CD4-positive, alpha-beta T cell treated with Interleukin-15 for 1 hour (primary cell): ENCODE results near the gene SAMD14.

ENCODE experiments used
- DNase-seq: peaks from one replicate; pipeline ENCODE4 v3.0.0-alpha.2; 2020

The SAMD14 gene

DNA sequence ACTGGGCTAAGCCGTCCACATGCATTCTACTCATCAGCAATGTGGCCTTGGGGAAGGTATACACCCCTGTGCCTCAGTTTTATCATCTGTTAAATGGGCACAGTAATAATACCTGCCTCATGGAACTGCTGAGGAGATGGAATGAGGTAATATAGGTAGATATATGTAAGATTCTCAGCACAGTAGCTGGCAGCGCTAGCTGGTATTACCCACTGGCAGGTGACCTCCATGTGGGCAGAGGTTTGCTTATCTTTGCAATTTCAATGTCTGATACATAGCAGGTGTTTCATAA is 34.7 kb upstream of the SAMD14 start:
- DNase-seq = no peak

DNA sequence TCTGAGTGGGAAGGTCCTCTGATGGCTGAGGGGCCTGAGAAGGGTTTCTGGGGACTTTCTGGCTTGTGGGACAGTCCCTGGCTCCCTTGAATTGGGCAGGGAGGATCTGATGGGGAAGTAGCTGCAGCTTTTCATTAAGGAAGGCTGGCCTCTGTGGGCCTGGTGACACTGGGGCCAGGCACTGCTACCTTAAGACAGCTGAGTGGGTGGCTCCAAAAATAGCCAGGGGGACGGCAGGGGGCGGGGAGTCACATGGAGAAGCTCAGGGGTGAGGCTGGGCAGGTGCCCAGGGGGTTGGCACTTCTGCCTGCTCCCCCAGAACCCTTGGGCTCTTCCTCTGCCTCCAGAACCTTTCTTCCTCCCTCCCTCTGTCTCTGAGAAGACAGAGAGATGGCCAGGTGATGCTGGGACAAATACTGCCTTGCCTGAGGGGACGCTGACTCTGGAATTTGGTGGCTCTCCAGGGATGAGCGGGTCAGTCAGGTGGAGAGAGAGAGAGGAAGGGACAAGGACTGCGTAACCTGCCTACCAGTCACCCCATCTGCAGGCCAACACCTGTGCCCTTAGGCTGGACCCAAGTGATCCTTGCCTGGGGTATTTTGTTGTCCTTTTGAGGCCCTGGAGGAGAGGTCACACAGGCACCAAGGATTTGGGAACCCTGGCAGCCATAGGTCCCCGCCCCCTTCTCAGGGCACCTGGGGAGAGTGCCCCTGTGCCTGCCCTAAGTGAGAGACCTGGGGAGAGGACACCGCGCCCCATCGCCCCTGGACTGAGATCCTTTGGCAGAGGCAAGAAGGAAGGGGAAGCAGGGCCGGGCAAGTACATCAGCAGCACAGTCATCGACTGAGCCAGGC is 34.1 kb upstream of the SAMD14 start:
- peak; percentile 45 for DNase-seq

GRCh38 chr17:50162466-50163254 is 32.7 kb upstream of the SAMD14 start:
- DNase-seq = no peak

DNA sequence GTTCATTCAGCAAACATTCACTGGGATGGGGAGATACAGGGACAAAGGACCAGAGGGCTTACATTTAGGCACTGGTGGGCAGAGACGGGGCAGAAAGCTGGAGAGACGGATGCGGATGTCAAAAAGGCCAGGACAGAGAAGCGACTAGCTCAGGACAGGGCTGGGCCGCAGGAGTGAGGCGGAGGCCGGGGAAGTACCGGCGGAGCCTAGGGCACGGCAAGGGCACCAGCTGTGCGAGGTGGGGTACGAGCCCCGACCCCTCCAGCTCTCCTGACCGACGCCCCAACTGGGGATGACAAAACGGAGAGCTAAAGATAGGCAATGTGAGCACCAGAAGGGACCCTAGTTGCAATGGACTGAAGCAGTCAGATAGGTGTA is 31.9 kb upstream of the SAMD14 start:
- no peak for DNase-seq

GRCh38 chr17:50161023-50161910 is 31.3 kb upstream of the SAMD14 start:
- DNase-seq = peak; percentile 94

GRCh38 chr17:50157891-50158290 is 27.9 kb upstream of the SAMD14 start:
- no peak for DNase-seq

GRCh38 chr17:50155115-50155819 is 25.3 kb upstream of the SAMD14 start:
- DNase-seq = no peak

DNA sequence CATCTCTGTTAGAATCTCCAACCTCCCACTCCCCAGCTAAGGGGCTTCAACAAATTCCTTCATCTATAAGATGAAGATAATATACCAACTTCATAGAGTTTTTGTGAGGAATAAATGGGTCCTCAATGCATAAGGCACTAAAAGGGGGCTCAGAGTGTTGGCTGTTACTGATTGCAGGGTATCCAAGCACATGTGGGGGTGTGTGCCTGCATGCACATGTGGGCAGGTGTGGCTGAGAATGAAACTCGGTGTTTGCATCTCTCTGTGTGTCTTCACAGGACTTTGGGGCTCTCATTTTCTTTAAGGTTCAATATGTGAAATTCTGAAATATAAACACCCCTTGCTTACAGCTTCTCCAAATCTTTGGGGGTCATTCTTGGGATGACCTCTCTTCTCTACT is 24.6 kb upstream of the SAMD14 start:
- DNase-seq = no peak

DNA sequence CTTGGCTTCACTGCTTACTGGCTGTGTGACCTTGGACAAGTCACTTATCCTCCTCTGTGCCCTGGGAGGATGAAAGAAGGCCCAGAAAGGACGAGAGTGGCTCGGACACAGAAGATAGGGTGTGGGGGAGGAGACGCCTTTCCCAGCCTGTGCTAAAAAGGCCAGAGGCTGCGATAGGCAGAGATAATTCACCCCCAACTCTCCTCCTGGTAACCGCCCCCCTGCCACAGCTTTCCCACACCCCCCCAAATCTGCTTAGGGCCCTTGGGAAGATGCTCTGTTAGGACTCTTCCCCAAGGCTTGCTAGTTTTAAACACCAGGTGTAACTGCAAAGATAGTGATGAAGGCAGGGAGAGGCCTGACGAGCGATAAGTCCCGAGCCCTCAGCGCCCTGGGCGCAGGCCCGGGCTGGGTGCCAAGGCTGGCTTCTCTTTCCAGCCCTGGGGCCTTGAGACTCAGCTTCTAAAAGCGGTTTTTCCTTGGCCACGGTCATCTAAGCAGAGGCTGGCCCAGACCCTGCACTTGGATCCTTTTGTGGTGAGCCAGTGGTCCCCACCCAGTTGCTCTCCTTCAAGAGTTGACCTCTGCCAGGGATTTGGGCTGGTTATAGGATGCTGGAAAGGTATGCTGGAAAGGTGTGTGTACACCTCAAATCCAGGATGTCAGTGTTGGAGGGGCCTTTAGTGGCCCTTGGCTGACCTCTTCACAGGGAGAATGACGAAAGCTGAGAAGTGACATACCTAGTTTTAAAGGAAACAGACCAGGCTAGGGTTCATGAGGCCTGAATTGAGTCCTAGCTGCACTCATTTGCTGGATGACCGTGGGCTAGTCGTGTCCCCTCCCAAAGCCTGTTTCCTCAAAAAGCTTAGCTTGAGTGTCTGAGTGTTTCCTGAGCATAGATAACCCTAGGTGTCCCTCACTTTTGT is 24.0 kb upstream of the SAMD14 start:
- no peak for DNase-seq

GRCh38 chr17:50152736-50153135 is 22.8 kb upstream of the SAMD14 start:
- no peak for DNase-seq

DNA sequence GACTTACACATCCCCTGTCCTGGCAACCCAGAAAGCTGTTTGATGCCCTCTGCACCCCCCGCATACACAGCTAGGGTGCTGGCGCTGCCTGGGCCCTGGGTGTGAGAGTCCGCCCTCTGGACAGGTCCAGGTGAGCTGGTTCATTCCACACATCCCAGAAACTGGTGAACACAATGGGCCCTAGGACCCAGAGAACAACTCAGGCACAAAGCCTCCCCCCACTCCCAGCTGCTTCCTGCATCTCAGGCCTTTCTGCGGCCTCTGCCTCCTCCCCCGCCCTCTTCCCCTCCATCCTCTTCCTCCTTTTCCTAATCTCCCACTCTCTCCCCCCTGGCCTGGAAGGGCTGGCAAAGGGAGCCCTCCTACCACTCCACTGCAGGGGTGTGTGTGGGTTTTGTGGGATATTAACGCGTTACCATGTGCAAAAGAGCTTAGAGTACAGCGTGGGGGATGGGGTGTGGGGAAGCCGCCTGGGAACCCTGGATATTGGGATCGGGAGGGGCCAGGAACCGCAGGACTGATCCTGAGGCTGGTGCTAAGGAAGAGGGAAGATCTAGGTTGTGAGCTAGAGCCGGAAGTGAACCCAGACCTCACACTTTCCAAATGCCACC is 22.1 kb upstream of the SAMD14 start:
- DNase-seq = peak; percentile 59

DNA sequence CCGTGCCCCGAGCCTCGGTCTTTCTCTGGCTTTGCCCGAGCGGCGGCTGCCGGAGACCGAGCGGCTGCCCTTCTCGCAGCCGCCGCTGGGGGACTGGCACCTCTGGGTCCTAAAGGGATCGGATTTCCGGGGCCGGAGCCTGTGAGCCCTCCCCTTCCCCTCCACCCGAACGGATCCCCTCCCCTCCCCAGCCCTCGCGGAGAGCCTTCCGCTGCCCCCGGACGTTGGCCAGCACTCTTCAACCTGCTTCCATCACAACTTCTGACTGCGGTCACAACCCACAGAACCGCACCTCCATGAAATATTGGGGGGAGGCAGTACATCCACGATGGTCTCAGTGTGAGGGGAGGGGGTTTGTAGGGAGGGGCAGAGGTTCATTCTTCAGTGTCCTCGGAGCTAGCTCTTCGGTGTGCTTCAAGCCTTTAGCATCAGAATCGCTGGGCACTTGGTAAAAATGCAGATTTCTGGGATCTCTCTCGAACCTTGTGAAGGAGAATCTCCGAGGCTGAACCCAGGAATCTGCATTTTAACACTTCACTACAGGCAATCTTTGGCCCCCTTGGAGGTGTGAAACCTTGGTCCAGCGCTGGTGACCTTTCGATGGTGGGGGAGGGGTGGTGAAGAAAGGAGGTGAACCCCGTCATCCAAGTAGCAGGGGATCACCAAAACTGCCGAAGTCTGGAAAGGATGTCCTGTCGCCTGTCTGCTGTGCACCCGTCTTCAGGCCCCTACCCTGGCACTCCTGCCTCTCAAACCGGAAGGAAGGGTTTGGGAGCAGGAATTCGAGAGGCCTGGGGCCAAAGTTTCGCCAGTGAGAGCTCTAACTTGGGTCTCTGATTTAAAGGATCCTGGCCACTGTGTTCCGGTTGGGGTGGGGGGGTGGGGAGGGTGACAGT is 21.3 kb upstream of the SAMD14 start:
- DNase-seq = peak; percentile 88

DNA sequence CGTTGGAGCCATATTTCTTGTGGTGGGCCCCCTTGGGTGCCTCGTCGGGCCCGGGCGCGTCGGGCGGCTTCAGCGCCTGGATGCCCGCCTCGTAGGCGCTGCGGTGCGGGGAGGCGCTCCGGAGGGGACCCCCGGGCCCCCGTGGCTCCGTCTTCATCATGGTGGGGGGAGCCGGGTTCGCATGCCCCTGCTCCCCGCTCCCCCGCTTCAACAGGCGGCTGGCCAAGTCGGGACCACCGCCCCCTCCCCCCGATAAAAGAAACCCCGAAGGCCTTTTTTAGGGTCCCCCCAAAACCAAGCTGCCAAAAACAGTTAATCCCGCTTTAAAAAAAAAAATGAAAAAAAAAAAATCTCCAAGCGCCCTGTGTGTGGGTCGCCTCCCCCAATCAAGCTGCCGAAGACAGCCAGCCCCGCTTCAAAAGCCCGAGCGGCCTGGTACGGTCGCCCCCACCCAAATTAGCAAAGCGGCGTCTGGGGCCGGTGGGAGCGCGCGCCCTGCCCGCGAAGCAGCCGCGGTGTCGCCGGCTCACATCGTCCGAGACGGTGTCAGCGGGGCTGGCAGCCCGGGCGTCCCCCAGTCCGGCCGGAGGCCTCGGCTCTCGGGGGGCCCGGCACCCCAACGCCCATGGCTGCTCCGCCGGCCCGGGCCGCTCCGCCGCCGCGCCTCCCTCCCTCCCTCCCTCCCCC is 20.5 kb upstream of the SAMD14 start, which contains the start of gene PPP1R9B:
TSS of gene PPP1R9B (minus strand) at position 324 of the 687 bp plus-strand sequence. CDS start at position 160, 164 bp downstream.
- no peak for DNase-seq

DNA sequence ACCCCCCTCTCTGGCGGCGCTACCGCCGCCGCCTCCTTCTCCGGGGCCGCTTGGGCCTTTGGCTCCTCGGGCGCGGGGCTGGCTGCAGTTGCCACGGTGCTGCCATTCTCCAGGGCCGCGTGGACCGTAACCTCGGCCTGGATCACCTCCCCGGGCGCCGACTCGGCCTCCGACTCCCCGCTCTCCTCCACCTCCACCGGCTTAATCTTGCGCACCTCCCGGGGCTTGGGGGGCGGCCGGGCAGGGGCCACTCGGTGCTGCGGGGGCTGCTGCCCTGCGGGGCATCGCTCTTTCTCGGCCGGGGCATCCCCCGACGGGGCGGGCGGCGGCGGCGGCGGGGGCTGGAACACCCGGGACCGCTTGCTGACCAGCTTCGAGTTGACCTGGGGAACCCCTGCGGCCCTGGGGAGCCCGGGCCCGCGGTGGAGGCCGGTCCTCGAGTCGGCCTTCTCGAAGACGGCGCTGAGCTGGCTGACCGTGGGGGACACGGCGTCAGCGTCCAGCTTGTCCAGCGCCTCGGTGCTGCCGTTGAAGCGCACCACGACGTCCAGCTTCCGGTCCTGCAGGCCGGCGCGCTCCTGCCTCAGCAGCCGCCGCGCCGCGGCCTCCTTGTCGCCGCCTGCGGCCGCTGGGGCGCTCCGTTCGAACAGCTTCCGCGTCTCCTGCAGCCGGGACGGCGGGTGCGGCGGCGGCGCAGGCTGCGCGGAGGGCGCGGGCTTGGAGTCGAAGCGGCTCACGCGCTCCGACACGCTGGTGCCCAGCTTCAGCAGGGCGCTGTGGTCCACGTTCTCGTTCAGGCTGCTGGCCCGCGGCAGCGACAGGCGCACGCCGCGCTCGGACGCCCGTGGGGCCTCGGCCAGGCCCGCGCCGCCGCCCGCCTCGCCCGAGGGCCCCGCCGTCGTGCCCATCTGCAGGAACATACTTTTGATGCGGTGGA is 19.7 kb upstream of the SAMD14 start:
- DNase-seq = peak; percentile 48

GRCh38 chr17:50149091-50149416 is 19.1 kb upstream of the SAMD14 start:
- no peak for DNase-seq

DNA sequence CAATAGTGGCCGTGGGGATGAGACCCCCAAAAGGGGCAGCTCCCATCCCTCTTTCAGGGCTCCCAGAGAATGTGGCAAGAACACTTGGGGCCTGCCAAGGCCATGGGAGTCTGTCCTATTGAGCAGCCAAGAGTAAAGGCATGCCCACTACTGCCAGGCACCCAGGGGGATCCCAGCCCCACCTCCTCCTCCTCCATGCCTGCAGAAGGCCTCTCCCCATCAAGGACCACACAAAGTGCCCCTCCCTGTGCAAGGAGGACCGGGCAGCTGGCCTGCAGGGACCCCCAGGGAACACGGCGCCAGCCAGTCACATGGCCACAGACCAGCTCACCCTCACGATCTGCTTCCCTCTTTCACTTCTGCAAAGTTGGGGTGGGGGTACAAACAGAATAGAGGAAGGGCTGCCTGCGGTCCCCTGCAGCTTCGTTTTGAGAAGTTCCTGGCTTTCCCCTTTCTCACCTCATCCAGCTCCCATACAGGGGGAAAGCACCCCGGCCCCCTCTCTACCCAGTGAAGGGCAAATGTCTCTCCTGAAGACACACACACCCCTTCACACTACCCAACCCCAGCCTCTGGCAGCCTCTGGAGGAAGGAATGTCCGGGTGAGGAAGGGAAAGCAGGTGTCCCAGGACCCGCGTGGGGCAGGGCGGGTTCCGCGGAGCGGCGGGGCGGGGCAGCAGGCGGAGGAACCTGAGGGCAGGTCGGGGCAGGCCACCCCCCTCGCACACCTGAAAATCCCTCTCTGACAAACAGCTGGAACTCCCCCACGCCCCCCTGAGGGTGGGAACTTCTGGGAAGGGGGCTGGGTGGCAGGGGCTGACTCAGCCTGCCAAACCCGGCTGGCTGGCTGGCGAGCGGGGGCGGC is 18.5 kb upstream of the SAMD14 start:
- peak; percentile 81 for DNase-seq

GRCh38 chr17:50147841-50148225 is 17.9 kb upstream of the SAMD14 start:
- no peak for DNase-seq
